Activated CD4-positive, CD25-positive, alpha-beta regulatory T cell treated with anti-CD3 and anti-CD28 coated beads, Interleukin-2, amount 50 U/mL, for 16 hours (primary cell): ENCODE results near the gene SEMA3C.

Experiments
- DNase-seq: peaks from one replicate; pipeline ENCODE4 v3.0.0-alpha.2; 2020; ENCODE audit warnings: low read depth, low spot score

SEMA3C gene

GRCh38 chr7:80851896-80852476, 66.9 kb downstream of the SEMA3C start:
- no peak for DNase-seq

- DNase-seq: no peak
Observed at GRCh38 chr7:80848841-80849240, 70.0 kb downstream of the SEMA3C start.

GRCh38 chr7:80847895-80848294, 71.0 kb downstream of the SEMA3C start:
- no peak for DNase-seq

GRCh38 chr7:80847027-80847426, 71.8 kb downstream of the SEMA3C start:
- DNase-seq: no peak

- no peak for DNase-seq
Observed at GRCh38 chr7:80844916-80845315, 73.9 kb downstream of the SEMA3C start.

GRCh38 chr7:80843018-80843677, 75.7 kb downstream of the SEMA3C start:
- no peak for DNase-seq

GRCh38 chr7:80842022-80842790, 76.6 kb downstream of the SEMA3C start:
- DNase-seq: no peak

- DNase-seq: no peak
Observed at GRCh38 chr7:80841423-80841955, 77.4 kb downstream of the SEMA3C start.

GRCh38 chr7:80840681-80841080, 78.2 kb downstream of the SEMA3C start:
- no peak for DNase-seq

GRCh38 chr7:80839855-80840254, 79.0 kb downstream of the SEMA3C start:
- DNase-seq: no peak

GRCh38 chr7:80838643-80839042, 80.2 kb downstream of the SEMA3C start:
- DNase-seq: no peak

GRCh38 chr7:80837345-80837744, 81.5 kb downstream of the SEMA3C start:
- DNase-seq: no peak

- DNase-seq: no peak
Observed at GRCh38 chr7:80835251-80835650, 83.6 kb downstream of the SEMA3C start.

GRCh38 chr7:80833289-80834268, 85.3 kb downstream of the SEMA3C start:
- no peak for DNase-seq

GRCh38 chr7:80832006-80832405, 86.8 kb downstream of the SEMA3C start:
- no peak for DNase-seq

GRCh38 chr7:80830584-80831285, 88.1 kb downstream of the SEMA3C start:
- no peak for DNase-seq

- DNase-seq: no peak
Observed at GRCh38 chr7:80830010-80830409, 88.8 kb downstream of the SEMA3C start.

- DNase-seq: no peak
Observed at GRCh38 chr7:80829527-80829926, 89.3 kb downstream of the SEMA3C start.

GRCh38 chr7:80827239-80827633, 91.6 kb downstream of the SEMA3C start:
- no peak for DNase-seq

GRCh38 chr7:80826520-80827238, 92.2 kb downstream of the SEMA3C start:
- DNase-seq: no peak
